Esophagus muscularis mucosa (tissue), 3 donors: ENCODE results near the gene RPS21.

Source experiments
- CTCF ChIP-seq, 3 experiments: fragments of 200-600 bp in 2 of 3; fragments of 450-650 bp in 1 of 3; sonication (generic) in 2 of 3; IDR thresholded peaks; one replicate each; pipeline ENCODE4 v1.5.1; 2017 to 2019; ENCODE audit warnings: antibody characterized with exemption in 3 of 3, mild to moderate bottlenecking in 2 of 3, moderate library complexity in 1 of 3
- EP300 ChIP-seq: sonication (generic); formaldehyde crosslinking; IDR thresholded peaks from one replicate; pipeline ENCODE4 v1.6.1; 2017; ENCODE audit warnings: antibody characterized with exemption

- TF ChIP-seq CTCF (IDR thresholded peaks at IDR 0.05) (no peak), EP300 (no peak)
Measured at GRCh38 chr20:62410746-62411478, 24.0 kb downstream of the RPS21 start.
